ENCODE results near the gene BCAT1.
"Not testable (repeated sequence)": the region's sequence is repeated elsewhere in the genome, so short reads cannot be mapped to it uniquely, and the experiment has no call there.

The BCAT1 gene

GRCh38 chr12:24977060-24977459 lies 28.2 kb upstream of the BCAT1 start:
- H3K27ac Mint-ChIP-seq, result no peak overlapping the region
- ATAC-seq (replicated peaks) (no peak), DNase-seq (no peak)
- H3K9me3 Mint-ChIP-seq, result no peaks in the 10 kb centered on the region
- H3K4me3 Mint-ChIP-seq, result no peak overlapping the region
- H3K4me1 Mint-ChIP-seq (ENCODE audit: low read depth in 2 of 2), result no peaks in the 10 kb centered on the region
- H3K36me3 Mint-ChIP-seq (ENCODE audit: insufficient read depth), result no peaks in the 10 kb centered on the region
- H3K27me3 Mint-ChIP-seq, result peaks cover 8 to 11% of the 10 kb centered on the region in 2 donors

GRCh38 chr12:24975425-24975824 lies 26.5 kb upstream of the BCAT1 start:
- no peak overlapping the region for H3K27ac Mint-ChIP-seq
- DNase-seq, result no peak

GRCh38 chr12:24974216-24974615 lies 25.3 kb upstream of the BCAT1 start:
- ATAC-seq (replicated peaks) (no peak), DNase-seq (no peak)
- Mint-ChIP-seq H3K4me3 (no peak overlapping the region), H3K4me1 (ENCODE audit: low read depth in 2 of 2) (no peaks in the 10 kb centered on the region), H3K9me3 (no peaks in the 10 kb centered on the region), H3K27me3 (peaks cover 7 to 11% of the 10 kb centered on the region in 2 donors), H3K27ac (no peak overlapping the region), H3K36me3 (ENCODE audit: insufficient read depth) (no peaks in the 10 kb centered on the region)

More at GRCh38 chr12:24975425-24975824, 26.5 kb upstream of the BCAT1 start:
- no peak overlapping the region for H3K4me3 Mint-ChIP-seq
- no peak for ATAC-seq (replicated peaks)
- H3K27me3 Mint-ChIP-seq, result peaks cover 8 to 11% of the 10 kb centered on the region in 2 donors
- no peaks in the 10 kb centered on the region for H3K9me3 Mint-ChIP-seq
- no peaks in the 10 kb centered on the region for H3K36me3 Mint-ChIP-seq (ENCODE audit: insufficient read depth)
- H3K4me1 Mint-ChIP-seq (ENCODE audit: low read depth in 2 of 2), result no peaks in the 10 kb centered on the region

- Mint-ChIP-seq H3K4me3 (no peak overlapping the region), H3K36me3 (ENCODE audit: insufficient read depth) (no peaks in the 10 kb centered on the region), H3K4me1 (ENCODE audit: low read depth in 2 of 2) (no peaks in the 10 kb centered on the region), H3K27me3 (peaks cover 0 to 11% of the 10 kb centered on the region in 2 donors), H3K27ac (no peak overlapping the region), H3K9me3 (no peaks in the 10 kb centered on the region)
- no peak for DNase-seq
- no peak for ATAC-seq (replicated peaks)
Measured at GRCh38 chr12:24972078-24972477, 23.2 kb upstream of the BCAT1 start.

- H3K4me1 Mint-ChIP-seq (ENCODE audit: low read depth in 2 of 2), result no peaks in the 10 kb centered on the region
- no peak overlapping the region for H3K27ac Mint-ChIP-seq
- no peaks in the 10 kb centered on the region for H3K9me3 Mint-ChIP-seq
- no peak overlapping the region for H3K4me3 Mint-ChIP-seq
- DNase-seq, result no peak
- H3K36me3 Mint-ChIP-seq (ENCODE audit: insufficient read depth), result no peaks in the 10 kb centered on the region
- H3K27me3 Mint-ChIP-seq, result peaks cover 0 to 2% of the 10 kb centered on the region in 2 donors
- no peak for ATAC-seq (replicated peaks)
Measured at GRCh38 chr12:24970177-24970576, 21.3 kb upstream of the BCAT1 start.

- no peaks in the 10 kb centered on the region for H3K4me1 Mint-ChIP-seq (ENCODE audit: low read depth in 2 of 2)
- no peak for DNase-seq
- no peak overlapping the region for H3K27ac Mint-ChIP-seq
- peaks cover 0 to 16% of the 10 kb centered on the region in 2 donors for H3K9me3 Mint-ChIP-seq
- no peaks in the 10 kb centered on the region for H3K36me3 Mint-ChIP-seq (ENCODE audit: insufficient read depth)
- no peak overlapping the region for H3K4me3 Mint-ChIP-seq
- ATAC-seq (replicated peaks), result no peak
- H3K27me3 Mint-ChIP-seq, result no peaks in the 10 kb centered on the region
Measured at GRCh38 chr12:24966951-24967564, 18.2 kb upstream of the BCAT1 start.

- Mint-ChIP-seq H3K4me1 (ENCODE audit: low read depth in 2 of 2) (no peaks in the 10 kb centered on the region), H3K27ac (no peak overlapping the region), H3K4me3 (no peak overlapping the region), H3K36me3 (ENCODE audit: insufficient read depth) (no peaks in the 10 kb centered on the region), H3K27me3 (peaks cover 0 to 8% of the 10 kb centered on the region in 2 donors), H3K9me3 (peaks cover 0 to 16% of the 10 kb centered on the region in 2 donors)
- ATAC-seq (replicated peaks) (no peak), DNase-seq (no peak)
Measured at GRCh38 chr12:24964342-24964741, 15.4 kb upstream of the BCAT1 start.

- peak; percentile 36 for ATAC-seq (replicated peaks)
Measured at GRCh38 chr12:24960222-24960855, 11.4 kb upstream of the BCAT1 start.

GRCh38 chr12:24956351-24956750 lies 7.5 kb upstream of the BCAT1 start:
- H3K27ac Mint-ChIP-seq; ATAC-seq (replicated peaks); H3K9me3 Mint-ChIP-seq; H3K4me1 Mint-ChIP-seq (ENCODE audit: low read depth in 2 of 2); H3K36me3 Mint-ChIP-seq (ENCODE audit: insufficient read depth); DNase-seq; H3K4me3 Mint-ChIP-seq: not testable (repeated sequence)
- peaks cover 11 to 24% of the 10 kb centered on the region in 2 donors for H3K27me3 Mint-ChIP-seq

More at GRCh38 chr12:24960222-24960855, 11.4 kb upstream of the BCAT1 start:
- no peak overlapping the region for H3K4me3 Mint-ChIP-seq
- H3K4me1 Mint-ChIP-seq (ENCODE audit: low read depth in 2 of 2), result no peaks in the 10 kb centered on the region
- peak in 1 of 3 experiments; percentile 3 for DNase-seq
- no peak overlapping the region for H3K27ac Mint-ChIP-seq
- no peaks in the 10 kb centered on the region for H3K36me3 Mint-ChIP-seq (ENCODE audit: insufficient read depth)
- H3K9me3 Mint-ChIP-seq, result peaks cover 0 to 16% of the 10 kb centered on the region in 2 donors
- H3K27me3 Mint-ChIP-seq, result peaks cover 0 to 8% of the 10 kb centered on the region in 2 donors

GRCh38 chr12:24955853-24956252 lies 7.0 kb upstream of the BCAT1 start:
- Mint-ChIP-seq H3K4me3 (no peak overlapping the region), H3K27me3 (peaks cover 12 to 24% of the 10 kb centered on the region in 2 donors), H3K4me1 (ENCODE audit: low read depth in 2 of 2) (no peaks in the 10 kb centered on the region), H3K27ac (no peak overlapping the region), H3K9me3 (no peaks in the 10 kb centered on the region), H3K36me3 (ENCODE audit: insufficient read depth) (no peaks in the 10 kb centered on the region)
- ATAC-seq (replicated peaks), result no peak
- no peak for DNase-seq

- Mint-ChIP-seq H3K36me3 (ENCODE audit: insufficient read depth) (no peaks in the 10 kb centered on the region), H3K4me1 (ENCODE audit: low read depth in 2 of 2) (no peaks in the 10 kb centered on the region), H3K4me3 (no peak overlapping the region), H3K27me3 (peaks cover 17 to 27% of the 10 kb centered on the region in 2 donors), H3K27ac (no peak overlapping the region), H3K9me3 (no peaks in the 10 kb centered on the region)
- DNase-seq (no peak), ATAC-seq (replicated peaks) (no peak)
Measured at GRCh38 chr12:24955389-24955788, 6.5 kb upstream of the BCAT1 start.

- no peaks in the 10 kb centered on the region for H3K36me3 Mint-ChIP-seq (ENCODE audit: insufficient read depth)
- ATAC-seq (replicated peaks) (no peak), DNase-seq (no peak)
- peaks cover 0 to 2% of the 10 kb centered on the region in 2 donors for H3K4me1 Mint-ChIP-seq (ENCODE audit: low read depth in 2 of 2)
- H3K27me3 Mint-ChIP-seq, result peaks cover 25 to 30% of the 10 kb centered on the region in 2 donors
- no peak overlapping the region for H3K4me3 Mint-ChIP-seq
- no peaks in the 10 kb centered on the region for H3K9me3 Mint-ChIP-seq
- H3K27ac Mint-ChIP-seq, result no peak overlapping the region
Measured at GRCh38 chr12:24954261-24954660, 5.4 kb upstream of the BCAT1 start.

GRCh38 chr12:24952389-24952788 lies 3.5 kb upstream of the BCAT1 start:
- peaks cover 42 to 49% of the 10 kb centered on the region in 2 donors for H3K27me3 Mint-ChIP-seq
- H3K4me1 Mint-ChIP-seq (ENCODE audit: low read depth in 2 of 2), result peaks cover 13% of the 10 kb centered on the region in 2 donors
- DNase-seq (no peak), ATAC-seq (replicated peaks) (no peak)
- H3K9me3 Mint-ChIP-seq, result no peaks in the 10 kb centered on the region
- peaks cover 3% of the 10 kb centered on the region for H3K36me3 Mint-ChIP-seq (ENCODE audit: insufficient read depth)
- H3K4me3 Mint-ChIP-seq, result no peak overlapping the region
- no peak overlapping the region for H3K27ac Mint-ChIP-seq

GRCh38 chr12:24950231-24950834 lies 1.4 kb upstream of the BCAT1 start:
- H3K27ac Mint-ChIP-seq, result no peak overlapping the region
- ATAC-seq (replicated peaks) (no peak), DNase-seq (no peak)
- no peak overlapping the region for H3K4me3 Mint-ChIP-seq
- H3K4me1 Mint-ChIP-seq (ENCODE audit: low read depth in 2 of 2), result peaks cover 13 to 18% of the 10 kb centered on the region in 2 donors
- peaks cover 57 to 65% of the 10 kb centered on the region in 2 donors for H3K27me3 Mint-ChIP-seq
- peaks cover 3% of the 10 kb centered on the region for H3K36me3 Mint-ChIP-seq (ENCODE audit: insufficient read depth)
- no peaks in the 10 kb centered on the region for H3K9me3 Mint-ChIP-seq
